Ovary (tissue), 3 donors: ENCODE measurements around the gene PLCB4.

Experiments
- EP300 ChIP-seq: sonication (generic); formaldehyde crosslinking; IDR thresholded peaks from one replicate; pipeline ENCODE4 v1.6.1; 2017; ENCODE audit warnings: antibody characterized with exemption
- POLR2A ChIP-seq: fragments of 450-650 bp; IDR thresholded peaks from one replicate; pipeline ENCODE4 v1.6.1; 2017; ENCODE audit warnings: antibody characterized with exemption, mild to moderate bottlenecking, moderate library complexity
- TF ChIP-seq, protein P1 (sequence below), 3 donors: fragments of 450-650 bp in 2 of 3; fragments of 200-600 bp in 1 of 3; IDR thresholded peaks; one replicate each; pipeline versions ENCODE4 v1.5.1 to v1.8.0; 2016 to 2022; ENCODE audit warnings: antibody characterized with exemption in 3 of 3, mild to moderate bottlenecking in 1 of 3
- donor health status: DM: no; HTN: no; CAD: no.

DNA sequence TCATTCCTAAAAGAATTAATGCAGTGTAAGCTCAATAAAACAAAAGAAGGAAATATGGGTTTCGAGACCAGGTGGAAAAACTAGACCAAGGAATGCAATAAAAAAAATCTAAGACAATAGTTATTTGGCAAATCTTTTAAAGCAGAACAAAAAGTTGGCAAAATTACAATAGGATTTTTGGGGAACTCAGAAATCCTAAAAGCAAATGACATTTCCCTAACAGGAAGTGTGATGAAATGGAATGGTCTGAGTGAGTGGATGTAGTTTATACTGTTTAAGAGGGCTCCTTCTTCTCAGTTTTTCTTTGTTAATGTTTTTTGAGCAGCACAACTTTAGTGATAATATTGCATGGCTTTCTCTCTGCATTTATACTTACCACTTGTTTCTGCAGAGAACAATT is 190.0 kb downstream of the PLCB4 start:
- TF ChIP-seq EP300: no peak
- no peak for TF ChIP-seq POLR2A
- TF ChIP-seq, protein P1, sequence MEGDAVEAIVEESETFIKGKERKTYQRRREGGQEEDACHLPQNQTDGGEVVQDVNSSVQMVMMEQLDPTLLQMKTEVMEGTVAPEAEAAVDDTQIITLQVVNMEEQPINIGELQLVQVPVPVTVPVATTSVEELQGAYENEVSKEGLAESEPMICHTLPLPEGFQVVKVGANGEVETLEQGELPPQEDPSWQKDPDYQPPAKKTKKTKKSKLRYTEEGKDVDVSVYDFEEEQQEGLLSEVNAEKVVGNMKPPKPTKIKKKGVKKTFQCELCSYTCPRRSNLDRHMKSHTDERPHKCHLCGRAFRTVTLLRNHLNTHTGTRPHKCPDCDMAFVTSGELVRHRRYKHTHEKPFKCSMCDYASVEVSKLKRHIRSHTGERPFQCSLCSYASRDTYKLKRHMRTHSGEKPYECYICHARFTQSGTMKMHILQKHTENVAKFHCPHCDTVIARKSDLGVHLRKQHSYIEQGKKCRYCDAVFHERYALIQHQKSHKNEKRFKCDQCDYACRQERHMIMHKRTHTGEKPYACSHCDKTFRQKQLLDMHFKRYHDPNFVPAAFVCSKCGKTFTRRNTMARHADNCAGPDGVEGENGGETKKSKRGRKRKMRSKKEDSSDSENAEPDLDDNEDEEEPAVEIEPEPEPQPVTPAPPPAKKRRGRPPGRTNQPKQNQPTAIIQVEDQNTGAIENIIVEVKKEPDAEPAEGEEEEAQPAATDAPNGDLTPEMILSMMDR (IDR thresholded peaks at IDR 0.05): no peak
